Right cardiac atrium (tissue), 5 donors: ENCODE data around the gene GBA3. TPM values are rescaled to one million over a fixed set of nuclear protein-coding genes. Genes with fewer than 3 reads are reported as not detected.

Experiments used
- ATAC-seq, 2 donors: fragments of 200-7000 bp; cut with Tn5 transposase; one replicate each; pipeline versions ENCODE4 v1.8.0 to v1.9.1; 2020; ENCODE audit warnings: moderate library complexity in 2 of 2, mild to moderate bottlenecking in 1 of 2
- DNase-seq, 3 donors: peaks; one replicate each; pipeline ENCODE4 v3.0.0-alpha.2; 2020
- H3K27ac ChIP-seq: one replicate; pipeline ENCODE4 v1.5.1; 2013; ENCODE audit warnings: mild to moderate bottlenecking, low read length, control low read depth, moderate library complexity
- H3K27me3 ChIP-seq: one replicate; pipeline ENCODE4 v1.6.1; 2013; ENCODE audit not compliant: control insufficient read depth, insufficient read depth
- H3K4me1 ChIP-seq: one replicate; pipeline ENCODE4 v1.6.1; 2013; ENCODE audit warnings: low read length; ENCODE audit not compliant: control insufficient read depth, insufficient read depth
- H3K4me3 ChIP-seq: one replicate; pipeline ENCODE4 v1.5.1; 2013; ENCODE audit warnings: low read length, control low read depth
- H3K9me3 ChIP-seq: one replicate; pipeline ENCODE4 v1.6.1; 2013; ENCODE audit warnings: low read length; ENCODE audit not compliant: control insufficient read depth
- WGBS: extraction: QIAGEN DNeasy Blood & Tissue Kit; methylation state at CpG from one replicate; pipeline ENCODE4 v1.1.7; 2013; 5-methylcytosine and 5-hydroxymethylcytosine counted together
- intact Hi-C, 4 donors: fragments of 100-400 bp; cut with DNase I; formaldehyde crosslinking; loops; one replicate each; pipeline versions ENCODE4 v1.11.0 to v1.14.0; 2022 to 2023
- polyA plus RNA-seq: library from polyadenylated mRNA; stranded (reverse); fragments of 200-250 nt; gene quantifications from one replicate; pipeline ENCODE4 v1.2.3, GENCODE V29; 2013
- total RNA-seq, 4 donors: library from RNA; stranded (reverse); fragmentation: NEBNext Ultra II Directional; extraction: Animal tissue kit (Norgen Biotek cat#: 25700); gene quantifications; one replicate each; pipeline ENCODE4 v1.2.1, GENCODE V29; 2021
- donor health status: healthy with polysubstance abuse.
- donor health status: DM: no; HTN: yes; CAD: no.
- donor health status: DM: no; HTN: no; CAD: no.
- donor health status: DM: no; HTN: yes; CAD: no; lungs with severe emphysema.
- donor health status: DM: yes; HTN: yes; CAD: no.

GBA3 gene
- total and polyA plus RNA-seq, 5 donors, result not detected

DNA sequence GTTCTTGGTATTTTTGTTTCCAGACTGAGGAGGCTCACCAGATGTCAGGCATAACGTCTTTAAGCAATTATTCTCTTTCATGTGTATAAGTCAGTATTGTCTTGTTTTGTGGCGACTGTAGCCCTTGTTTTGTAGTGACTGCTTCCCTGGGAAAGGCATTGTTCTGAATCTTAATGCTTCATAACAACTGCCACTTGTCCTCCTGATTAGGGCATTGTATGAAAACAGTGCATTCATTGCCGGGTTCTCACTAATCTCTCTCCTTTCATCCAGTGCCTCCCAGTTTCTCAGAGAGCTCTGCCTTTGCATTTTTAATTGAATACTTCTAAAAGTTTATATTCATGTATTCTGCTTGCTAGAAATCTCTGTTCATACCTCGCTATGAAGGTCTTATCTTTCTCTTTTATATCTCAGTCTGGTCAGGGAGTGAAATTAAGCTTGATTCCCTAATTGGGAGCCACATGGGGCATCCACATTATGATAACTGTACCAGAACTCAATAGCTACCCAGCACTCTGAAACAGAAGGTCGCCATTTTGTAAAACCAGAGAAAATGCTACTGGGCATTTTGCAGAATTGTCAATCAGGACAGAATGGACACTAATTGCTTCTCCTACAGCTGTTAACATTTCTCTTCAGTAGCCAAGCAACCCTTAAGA is 149.8 kb downstream of the GBA3 start:
- Histone ChIP-seq H3K4me1 (no peaks in the 10 kb centered on the region), H3K27me3 (no peaks in the 10 kb centered on the region), H3K4me3 (no peak overlapping the region), H3K27ac (no peak overlapping the region), H3K9me3 (no peaks in the 10 kb centered on the region)
- intact Hi-C loops, result no loop called here
- WGBS, result 63% methylated on average over 5 of the region's 5 CpGs
- DNase-seq (no peak), ATAC-seq (no peak)

GRCh38 chr4:22848332-22848731 is 155.6 kb downstream of the GBA3 start:
- Histone ChIP-seq H3K4me1 (peaks cover 3% of the 10 kb centered on the region), H3K9me3 (no peaks in the 10 kb centered on the region), H3K4me3 (no peak overlapping the region), H3K27ac (no peak overlapping the region), H3K27me3 (no peaks in the 10 kb centered on the region)
- no peak for DNase-seq
- no peak for ATAC-seq
- intact Hi-C loops, result no loop called here
- 88% methylated on average over 1 of the region's 1 CpG for WGBS

- no peaks in the 10 kb centered on the region for H3K27me3 ChIP-seq
- DNase-seq (no peak), ATAC-seq (no peak)
- H3K4me1 ChIP-seq, result peaks cover 3% of the 10 kb centered on the region
- H3K9me3 ChIP-seq, result no peaks in the 10 kb centered on the region
- intact Hi-C loops, result no loop called here
- no peak overlapping the region for H3K27ac ChIP-seq
- H3K4me3 ChIP-seq, result no peak overlapping the region
These were observed 157.3 kb downstream of the GBA3 start for GRCh38 chr4:22850055-22850454.

DNA sequence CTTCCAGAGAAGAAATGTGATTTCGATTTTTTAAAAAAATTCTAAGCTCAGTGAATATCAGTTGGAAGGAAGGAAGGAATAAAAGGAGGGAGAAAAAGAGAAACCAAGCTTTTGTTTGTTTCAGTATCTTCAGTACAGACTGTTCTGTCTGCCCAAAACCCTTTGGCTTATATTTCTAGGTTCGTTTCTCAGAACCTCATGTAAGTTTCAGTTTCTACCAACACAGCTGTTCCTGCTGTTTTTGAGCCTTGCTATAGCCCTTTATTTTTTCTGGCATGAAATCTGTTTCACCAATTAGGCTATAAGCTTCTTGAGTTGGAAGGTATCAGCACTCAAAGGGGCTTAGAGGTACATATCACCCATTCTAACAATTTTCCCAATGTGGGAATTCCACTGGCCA is 157.9 kb downstream of the GBA3 start:
- Histone ChIP-seq H3K9me3 (no peaks in the 10 kb centered on the region), H3K27me3 (no peaks in the 10 kb centered on the region), H3K27ac (no peak overlapping the region), H3K4me3 (no peak overlapping the region), H3K4me1 (peaks cover 3% of the 10 kb centered on the region)
- intact Hi-C loops, result no loop called here
- DNase-seq, result no peak
- peak in 1 of 2 donors; percentile 19 for ATAC-seq
- 29% methylated on average over 2 of the region's 2 CpGs for WGBS

GRCh38 chr4:22857411-22857810 is 164.7 kb downstream of the GBA3 start:
- Histone ChIP-seq H3K4me3 (no peak overlapping the region), H3K4me1 (no peaks in the 10 kb centered on the region), H3K27me3 (no peaks in the 10 kb centered on the region), H3K27ac (no peak overlapping the region), H3K9me3 (no peaks in the 10 kb centered on the region)
- intact Hi-C loops, result no loop called here
- no peak for DNase-seq
- no peak for ATAC-seq
- WGBS, result 96% methylated on average over 2 of the region's 2 CpGs

GRCh38 chr4:22859318-22859717 is 166.6 kb downstream of the GBA3 start:
- WGBS, result 66% methylated on average over 2 of the region's 2 CpGs
- no peaks in the 10 kb centered on the region for H3K4me1 ChIP-seq
- no peaks in the 10 kb centered on the region for H3K27me3 ChIP-seq
- intact Hi-C loops, result no loop called here
- H3K9me3 ChIP-seq, result no peaks in the 10 kb centered on the region
- no peak for ATAC-seq
- no peak overlapping the region for H3K27ac ChIP-seq
- no peak overlapping the region for H3K4me3 ChIP-seq
- no peak for DNase-seq

Other genes starting within 250 kb of the GBA3 start
- gene ADGRA3, start 176.9 kb upstream of the GBA3 start, total RNA-seq, result 10 to 100 TPM; 28.4 to 40.4 (median 31.4) TPM
- gene ADGRA3, start 176.9 kb upstream of the GBA3 start, polyA plus RNA-seq, result 15.6 TPM